GM18909 (cell line): ENCODE results near the gene ARFIP1.

Experiments
- ATAC-seq: cut with Tn5 transposase; IDR thresholded peaks from one replicate; pipeline ENCODE4 v1.9.1; 2021; ENCODE audit warnings: mild to moderate bottlenecking; ENCODE audit not compliant: unreplicated experiment, poor library complexity

ARFIP1 gene

DNA sequence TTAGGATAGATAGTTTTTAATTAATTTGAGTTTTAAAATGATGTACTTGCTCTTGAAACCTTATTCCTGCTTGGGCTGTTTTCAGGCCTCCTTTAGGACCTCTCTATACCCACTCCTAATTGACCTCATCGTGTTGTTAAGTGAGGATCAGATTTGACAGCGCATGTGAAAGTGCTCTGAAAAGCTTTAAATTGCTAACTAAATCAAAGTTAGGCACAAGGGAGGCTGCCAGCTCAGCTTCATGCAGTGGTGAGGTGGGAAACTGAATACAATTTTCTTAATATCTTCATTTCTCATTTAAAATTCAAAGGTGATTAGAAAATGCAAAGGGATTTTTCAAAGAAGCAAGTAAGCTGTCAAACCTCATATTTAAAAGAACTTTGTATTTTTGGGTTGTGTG is 176.4 kb downstream of the ARFIP1 start:
- no peak for ATAC-seq

DNA sequence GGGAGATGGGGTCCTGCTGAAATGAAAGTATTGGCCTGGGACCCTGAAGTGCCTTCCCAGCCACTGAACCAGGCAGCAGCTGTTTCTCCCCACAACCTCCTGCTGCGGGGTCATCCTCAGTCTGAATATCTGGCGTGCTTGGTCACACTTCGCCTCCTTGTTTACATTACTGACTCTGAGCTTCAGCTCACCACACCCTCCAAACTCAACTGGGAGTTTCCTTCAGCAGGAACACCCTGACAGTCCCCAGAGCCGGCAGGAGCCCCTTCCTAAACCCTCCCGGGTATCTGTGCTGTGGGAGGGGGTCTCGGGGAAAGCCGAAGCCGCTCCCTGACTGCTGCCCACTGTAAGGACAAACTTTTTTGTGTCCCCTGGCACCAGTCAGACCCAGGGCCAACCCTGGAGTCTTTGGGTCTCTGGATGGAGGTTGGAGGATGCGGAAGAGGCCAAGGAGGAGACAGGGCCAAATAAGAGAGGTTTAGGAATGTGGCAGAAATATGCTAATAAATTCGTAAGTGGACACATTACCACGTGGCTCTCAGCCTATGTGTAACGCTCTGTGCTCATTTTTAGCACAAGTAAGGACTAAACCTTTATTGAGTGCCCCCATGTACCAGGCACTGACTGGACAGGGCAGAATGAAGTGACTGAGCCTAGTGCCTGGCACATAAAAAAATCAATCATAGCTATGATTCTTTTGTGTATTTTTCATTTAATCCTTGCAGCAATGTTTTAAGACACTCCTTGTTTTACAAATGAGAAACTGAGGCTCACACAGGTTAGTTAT is 177.1 kb downstream of the ARFIP1 start:
- no peak for ATAC-seq

DNA sequence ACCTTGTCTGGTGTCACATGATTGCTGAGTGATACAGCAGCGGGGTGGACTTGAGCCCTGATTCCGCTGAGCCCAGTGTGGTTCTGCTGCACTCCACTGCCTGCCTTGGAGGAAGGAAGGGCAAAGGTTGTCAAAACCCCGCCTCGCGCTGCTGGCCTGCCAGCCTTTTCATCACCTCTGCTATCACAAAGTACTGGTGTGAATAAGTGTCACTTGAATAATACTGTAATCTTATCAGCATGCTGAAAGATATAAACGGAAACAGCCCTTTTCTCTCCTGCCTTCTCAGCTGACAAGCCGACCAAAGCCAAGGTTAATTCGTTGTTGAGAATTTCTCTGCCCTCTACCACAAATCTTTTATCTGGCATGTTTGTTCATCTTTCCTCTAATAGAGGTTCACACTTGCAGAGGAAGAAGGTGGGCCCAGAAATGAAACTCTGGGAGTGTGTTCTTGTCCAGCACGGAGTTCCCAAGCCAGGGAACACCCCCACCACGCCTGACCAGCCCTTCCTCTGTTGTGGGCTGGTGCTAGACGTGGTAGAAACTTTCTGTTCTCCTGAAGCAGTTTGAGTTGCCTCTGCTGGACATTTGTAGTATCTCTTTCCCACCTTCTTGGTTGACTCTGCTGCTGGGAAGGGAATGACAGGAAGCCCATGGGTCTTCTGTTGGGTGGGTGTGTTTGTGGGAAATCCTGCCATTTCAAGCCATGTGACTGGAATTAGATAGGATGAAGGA is 177.8 kb downstream of the ARFIP1 start:
- ATAC-seq, result no peak

DNA sequence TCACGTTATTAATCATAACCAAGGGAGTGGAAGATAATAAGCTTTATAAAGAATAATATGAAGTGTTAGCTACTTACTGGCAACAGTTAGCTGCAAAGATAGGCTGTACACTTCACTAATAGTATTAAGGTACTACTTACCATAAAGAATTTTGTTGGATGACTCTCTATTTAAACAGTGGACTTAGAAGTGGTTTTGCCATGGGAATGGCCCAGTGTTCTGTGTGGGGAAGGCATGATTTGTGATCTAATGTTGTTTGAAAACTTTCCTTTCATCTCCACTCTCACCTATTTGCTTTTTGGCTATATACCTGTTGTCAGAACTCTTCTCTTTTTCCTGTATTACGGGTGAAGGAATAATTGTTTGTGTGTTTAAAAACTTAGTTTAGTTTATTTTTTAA is 179.3 kb downstream of the ARFIP1 start:
- no peak for ATAC-seq

DNA sequence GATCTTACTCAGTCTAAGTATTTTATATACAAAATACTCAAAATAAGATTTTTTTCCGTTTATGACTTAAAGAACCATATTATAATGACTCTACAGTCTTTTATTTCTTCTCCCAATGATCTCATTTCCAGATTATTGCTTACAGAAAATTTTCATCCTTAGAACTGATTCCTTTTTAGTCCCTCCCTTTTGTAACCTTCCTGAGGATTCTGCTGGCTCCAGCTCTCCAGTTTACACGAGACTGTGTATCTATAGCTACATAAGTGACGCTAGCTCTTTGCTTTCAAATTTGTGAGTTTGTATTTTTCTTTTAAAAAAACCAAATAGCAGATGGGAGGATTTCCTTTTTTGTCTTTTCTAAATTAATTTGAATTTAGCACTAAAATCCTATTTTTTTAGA is 180.3 kb downstream of the ARFIP1 start:
- ATAC-seq, result no peak

DNA sequence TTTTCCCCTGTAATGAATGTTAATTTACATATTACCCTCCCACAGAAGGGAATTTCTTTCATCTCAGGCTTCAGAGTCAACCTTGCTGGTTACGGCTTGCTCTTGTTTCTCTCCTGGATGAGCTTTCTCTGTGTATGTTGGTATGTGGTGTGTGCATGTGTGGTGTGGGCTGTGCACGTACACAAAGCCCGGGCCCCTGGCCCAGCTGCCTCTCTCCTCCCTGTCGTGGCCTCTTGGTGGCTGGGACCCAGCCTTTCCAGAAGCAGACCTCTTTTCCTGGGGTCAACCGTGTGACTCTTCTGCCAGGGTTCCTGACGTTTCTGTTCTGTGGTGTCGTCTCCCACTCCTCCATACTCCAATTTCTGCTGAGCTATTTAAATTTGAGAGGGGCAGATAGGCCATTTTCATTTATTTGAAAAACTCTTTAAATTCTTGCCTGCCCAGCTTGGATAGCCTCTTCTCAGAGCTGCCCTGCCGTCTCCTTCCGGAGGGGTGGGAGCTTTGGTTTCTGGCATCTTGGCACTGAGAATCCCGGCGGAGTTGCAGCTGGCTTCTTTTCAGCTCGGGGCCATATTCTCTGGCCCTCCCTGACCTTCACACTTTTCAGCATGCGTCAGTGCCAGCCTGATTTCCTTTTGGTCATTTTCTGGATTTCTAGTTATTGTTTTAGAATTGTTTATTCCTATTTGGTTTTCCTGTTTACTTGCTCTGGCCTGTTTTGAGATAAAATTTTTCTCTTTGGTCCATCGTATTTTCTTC is 181.4 kb downstream of the ARFIP1 start:
- ATAC-seq, result no peak

DNA sequence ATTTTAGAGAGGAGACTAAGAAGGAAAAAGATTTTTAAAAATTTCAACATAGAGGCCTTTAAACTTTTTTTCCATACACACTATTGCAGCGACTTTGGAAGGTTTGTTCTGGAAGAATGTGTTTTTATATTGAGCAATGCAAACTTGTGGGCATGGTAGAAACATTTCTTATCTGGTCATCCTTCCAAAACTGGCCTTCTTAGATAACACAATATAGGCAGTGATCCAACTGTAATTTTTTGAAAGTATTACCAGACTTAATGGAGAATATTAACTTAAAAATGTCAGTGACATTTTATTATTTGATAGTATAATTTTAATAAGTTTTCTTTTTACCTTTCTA is 182.0 kb downstream of the ARFIP1 start:
- no peak for ATAC-seq
